Fibroblast of the conjunctiva (primary cell): ENCODE results near the gene KRTAP5-3.
"Not testable (repeated sequence)": the region's sequence is repeated elsewhere in the genome, so short reads cannot be mapped to it uniquely, and the experiment has no call there.

Experiments
- DNase-seq: peaks from one replicate; pipeline ENCODE4 v3.0.0-alpha.2; 2010; ENCODE audit warnings: low read depth

The KRTAP5-3 gene

DNA sequence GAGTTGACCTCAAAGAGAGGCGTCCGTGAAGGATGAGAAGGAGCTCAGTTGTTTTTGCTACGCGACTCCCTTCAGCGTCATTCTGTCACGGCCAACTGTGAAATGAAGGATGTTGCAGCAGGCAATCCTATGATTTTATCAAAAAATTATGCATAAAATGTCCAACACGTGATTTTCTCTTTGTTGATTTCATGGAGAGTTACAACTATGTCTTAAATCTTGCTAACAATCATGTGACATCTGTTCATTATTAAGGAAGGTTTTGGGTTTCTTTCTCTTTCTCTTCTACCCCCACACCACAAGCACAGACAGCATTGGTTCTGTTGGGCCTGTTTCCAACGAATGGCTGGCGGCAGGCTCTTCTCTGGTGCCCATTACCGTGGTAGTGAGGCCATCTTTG, 10.0 kb upstream of the KRTAP5-3 start:
- DNase-seq, result peak; percentile 5

DNA sequence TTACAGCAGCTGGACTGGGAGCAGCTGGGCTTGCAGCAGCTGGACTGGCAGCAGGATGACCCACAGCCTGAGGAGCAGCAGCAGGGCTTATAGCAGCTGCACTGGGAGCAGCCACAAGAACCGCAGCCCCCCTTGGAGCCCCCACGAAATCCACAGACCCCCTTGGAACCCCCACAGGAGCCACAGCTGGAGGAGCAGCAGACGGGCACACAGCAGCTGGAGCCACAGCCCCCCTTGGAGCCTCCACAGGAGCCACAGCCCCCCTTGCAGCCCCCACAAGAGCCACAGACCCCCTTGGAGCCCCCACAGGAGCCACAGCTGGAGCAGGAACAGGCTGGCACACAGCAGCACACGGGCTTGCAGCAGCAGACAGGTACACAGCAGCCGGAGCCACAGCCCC, 362 bp downstream of the KRTAP5-3 start:
- not testable (repeated sequence) for DNase-seq

DNA sequence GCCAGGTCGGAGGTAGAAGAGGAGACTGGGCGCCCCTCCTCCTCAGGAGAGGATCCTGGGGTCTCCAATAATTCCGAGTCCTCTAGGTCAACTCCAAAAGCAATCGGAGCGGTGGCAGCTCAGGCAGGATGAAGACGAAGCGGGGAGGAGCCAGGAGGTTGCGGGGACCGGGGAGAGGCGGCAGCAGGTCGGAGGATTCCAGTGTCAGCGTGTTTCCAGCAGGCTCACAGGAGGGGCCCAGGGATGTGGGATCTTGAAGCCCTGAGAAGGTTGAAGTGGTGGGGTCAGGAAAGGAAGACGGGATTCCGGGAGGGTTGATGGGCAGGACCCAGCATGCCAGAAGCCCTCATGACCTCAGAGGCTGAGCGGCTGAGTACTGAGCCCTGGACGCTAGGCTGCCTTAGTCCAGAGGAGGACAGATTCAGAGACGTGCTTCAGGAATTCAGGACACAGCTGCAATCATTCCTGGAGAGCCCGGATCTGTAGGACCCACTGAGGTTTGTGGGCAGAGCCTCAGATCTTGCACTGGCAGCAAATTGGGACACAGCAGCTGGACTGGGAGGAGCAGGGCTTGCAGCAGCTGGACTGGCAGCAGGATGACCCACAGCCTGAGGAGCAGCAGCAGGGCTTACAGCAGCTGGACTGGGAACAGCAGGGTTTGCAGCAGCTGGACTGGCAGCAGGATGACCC, 962 bp downstream of the KRTAP5-3 start:
- DNase-seq, result not testable (repeated sequence)

DNA sequence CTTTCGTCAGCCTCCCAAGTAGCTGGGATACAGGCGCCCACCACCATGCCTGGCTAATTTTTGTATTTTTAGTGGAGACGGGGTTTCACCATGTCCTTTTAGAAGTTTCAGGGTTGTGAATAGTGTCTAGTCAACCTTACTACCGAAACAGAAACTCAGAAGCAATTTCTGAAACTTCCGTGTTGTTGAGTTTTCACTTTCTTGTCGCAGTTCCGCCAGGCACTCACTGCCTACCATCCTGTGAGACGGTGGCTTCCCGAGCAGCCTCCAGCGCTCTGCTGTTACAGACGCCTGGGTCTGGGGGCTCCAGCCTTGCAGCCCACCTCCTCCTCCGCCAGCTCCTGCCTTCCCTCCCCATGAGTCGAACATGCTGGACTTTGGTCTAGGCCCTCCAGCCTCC, 2.3 kb downstream of the KRTAP5-3 start:
- not testable (repeated sequence) for DNase-seq

DNA sequence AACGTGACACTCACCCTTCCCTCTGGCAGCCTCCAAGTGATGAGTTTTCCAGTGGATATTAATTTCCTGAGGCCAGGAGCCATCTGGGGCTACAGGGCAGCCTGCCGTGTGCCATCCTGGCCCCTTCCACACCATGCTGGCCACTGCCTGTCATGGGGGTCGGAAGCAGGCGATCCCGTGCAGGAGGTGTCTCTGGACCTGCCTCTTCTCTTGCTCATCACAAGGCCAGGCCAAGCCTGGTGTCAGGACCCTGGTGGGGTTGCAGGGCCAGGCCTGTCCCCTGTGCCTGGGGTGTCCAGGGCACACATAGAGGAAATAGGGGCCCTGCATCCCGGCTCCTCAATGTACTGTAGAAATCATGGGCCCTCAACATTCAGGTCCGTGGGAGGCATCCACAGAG, 3.6 kb downstream of the KRTAP5-3 start:
- no peak for DNase-seq

DNA sequence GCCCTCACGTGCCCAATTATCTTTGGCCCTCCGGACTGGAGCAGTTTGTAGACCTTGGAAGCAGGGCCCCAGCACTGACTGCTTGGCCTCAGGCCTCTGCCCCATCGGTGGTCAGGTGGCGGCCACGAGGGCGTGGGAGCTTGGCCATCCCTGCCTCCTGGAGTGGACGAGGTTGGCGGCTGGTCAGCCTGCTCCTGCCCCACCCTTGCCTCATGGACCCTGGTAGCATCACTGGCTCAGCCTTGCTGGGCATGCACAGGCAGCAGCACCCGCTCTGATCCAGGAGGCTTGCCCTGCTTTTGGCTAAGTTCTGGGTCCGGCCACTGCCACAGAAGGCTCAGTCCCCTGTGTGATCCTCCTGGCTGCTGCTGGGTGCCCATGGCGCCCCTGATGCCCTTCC, 4.1 kb downstream of the KRTAP5-3 start:
- no peak for DNase-seq

DNA sequence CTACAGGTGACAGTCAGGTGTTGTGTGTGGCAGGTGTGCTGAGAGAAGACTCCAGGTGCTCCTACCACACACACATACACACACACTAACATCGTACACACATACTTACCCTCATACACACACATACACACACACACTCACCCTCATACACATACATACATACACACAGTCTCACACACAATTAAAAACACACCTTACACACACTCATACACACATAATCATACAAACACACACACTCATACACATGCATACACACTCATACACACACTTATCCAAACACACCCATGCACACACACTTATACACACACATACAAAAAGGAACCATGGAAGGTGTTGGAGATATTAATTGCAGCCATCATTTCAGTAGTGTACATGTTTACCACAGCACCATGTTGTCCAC, 4.6 kb downstream of the KRTAP5-3 start:
- no peak for DNase-seq

DNA sequence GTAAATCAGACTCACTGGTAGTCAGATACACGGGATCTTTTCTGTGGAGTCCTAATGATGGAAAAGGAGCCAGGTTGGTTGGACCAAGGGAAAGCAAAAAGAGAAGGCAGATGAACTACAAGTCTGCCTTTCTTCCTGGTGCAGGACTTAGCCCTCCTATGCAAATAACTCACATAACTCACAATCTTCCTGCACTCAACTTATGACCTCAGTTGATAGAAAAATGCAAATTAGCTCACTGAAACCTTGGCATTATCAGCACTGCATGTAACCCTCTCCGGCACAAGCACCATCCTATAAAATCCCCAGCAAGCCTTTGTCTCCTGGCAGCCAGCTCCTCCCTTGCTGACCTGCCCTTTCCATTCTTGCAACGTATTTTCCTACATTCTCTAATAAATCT, 6.6 kb downstream of the KRTAP5-3 start:
- not testable (repeated sequence) for DNase-seq

DNA sequence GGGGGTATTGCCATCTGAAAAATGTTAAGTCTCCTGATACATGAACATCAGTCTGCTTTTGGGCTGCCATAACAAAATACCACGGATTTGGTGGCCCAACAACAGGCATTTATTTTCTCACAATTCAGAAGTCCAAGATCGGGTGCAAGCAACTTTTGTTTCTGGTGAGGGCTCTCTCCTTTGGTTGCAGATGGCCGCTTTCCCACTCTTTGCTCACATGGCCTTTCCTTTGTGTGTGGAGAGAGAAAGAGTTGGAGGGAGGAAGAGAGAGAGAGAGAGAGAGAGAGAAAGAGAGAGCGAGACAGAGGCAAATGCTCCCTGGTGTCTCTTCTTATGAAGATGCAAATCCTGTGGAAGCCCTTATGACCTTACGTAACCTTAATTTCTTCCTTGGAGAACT, 7.6 kb downstream of the KRTAP5-3 start:
- no peak for DNase-seq

DNA sequence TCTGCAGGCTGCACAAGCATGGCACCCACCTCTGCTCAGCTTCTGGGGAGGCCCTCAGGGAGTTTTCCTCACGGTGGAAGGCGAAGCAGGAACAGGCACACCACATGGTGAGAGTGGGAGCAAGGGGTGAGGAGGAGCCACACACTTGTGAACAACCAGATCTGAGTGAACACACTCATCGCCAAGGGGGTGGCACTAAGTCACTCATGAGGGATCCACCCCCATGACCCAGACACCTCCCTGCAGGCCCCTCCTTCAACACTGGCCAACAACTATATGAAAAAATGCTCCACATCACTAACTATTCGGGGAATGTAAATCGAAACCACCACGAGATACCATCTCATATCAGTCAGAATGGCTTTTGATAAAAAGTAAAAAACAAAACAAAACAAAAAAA, 9.4 kb downstream of the KRTAP5-3 start:
- DNase-seq, result no peak

DNA sequence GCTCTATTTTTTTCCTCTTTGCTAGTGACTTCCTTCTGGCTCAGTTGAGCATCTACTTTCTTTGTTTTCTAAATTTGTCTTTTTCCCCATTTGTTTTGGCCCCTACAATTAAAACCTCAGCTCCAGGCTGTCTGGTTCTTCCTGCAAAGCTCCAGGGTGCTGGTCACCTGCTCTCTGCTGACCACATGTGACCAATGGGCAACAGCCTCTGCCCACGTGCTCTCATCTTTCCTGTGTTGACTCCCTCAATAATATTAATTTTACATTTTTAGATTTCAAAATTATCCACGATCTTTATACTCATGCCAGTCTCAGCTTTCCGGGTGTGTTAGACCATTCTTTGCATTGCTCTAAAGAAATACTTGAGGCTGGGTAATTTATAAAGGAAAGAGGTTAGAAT, 9.9 kb downstream of the KRTAP5-3 start:
- not testable (repeated sequence) for DNase-seq

DNA sequence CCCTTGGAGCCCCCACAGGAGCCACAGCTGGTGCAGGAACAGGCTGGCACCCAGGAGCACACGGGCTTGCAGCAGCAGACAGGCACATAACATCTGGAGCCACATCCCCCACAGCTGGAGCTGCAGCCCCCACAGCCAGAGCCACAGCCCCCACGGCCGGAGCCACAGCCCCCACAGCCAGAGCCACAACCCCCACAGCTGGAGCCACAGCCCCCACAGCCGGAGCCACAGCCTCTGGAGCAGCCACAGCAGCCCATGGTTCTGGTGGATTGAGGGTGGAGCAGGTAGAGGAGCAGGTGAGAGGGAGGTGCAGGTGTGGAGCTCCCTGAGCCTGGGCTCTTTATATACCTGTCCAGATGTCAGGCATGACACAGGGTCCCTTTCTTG, 10.3 kb downstream of the KRTAP5-3 start, which contains the start of gene KRTAP5-2:
Gene KRTAP5-2 (minus strand): TSS at position 301 of the 387 bp plus-strand sequence. CDS start 44 bp downstream, at position 257.
- DNase-seq, result no peak

DNA sequence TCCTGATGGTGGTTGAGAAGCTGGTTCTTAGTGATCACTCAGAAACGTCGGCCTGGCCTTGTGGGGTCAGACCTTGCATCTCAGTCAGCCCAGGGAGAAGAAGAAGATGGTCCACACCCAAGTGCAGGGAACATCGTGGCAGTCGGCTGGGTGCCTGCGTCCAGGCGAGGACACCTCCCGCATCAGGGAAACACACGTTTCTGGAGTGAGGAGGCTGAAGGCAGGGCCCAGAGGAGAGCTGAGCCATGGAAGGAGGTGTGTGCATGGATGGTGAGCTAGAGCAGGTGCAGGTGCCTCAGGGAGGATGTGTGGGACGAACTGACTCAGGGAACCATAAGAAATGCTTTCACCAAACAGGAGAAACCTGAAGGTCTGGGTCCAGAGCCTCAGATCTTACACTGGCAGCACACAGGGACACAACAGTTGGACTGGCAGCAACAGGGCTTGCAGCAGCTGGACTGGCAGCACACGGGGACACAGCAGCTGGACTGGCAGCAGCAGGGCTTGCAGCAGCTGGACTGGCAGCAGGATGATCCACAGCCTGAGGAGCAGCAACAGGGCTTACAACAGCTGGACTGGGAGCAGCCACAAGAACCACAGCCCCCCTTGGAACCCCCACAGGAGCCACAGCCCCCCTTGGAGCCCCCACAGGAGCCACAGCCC, 10.8 kb downstream of the KRTAP5-3 start:
- no peak for DNase-seq

DNA sequence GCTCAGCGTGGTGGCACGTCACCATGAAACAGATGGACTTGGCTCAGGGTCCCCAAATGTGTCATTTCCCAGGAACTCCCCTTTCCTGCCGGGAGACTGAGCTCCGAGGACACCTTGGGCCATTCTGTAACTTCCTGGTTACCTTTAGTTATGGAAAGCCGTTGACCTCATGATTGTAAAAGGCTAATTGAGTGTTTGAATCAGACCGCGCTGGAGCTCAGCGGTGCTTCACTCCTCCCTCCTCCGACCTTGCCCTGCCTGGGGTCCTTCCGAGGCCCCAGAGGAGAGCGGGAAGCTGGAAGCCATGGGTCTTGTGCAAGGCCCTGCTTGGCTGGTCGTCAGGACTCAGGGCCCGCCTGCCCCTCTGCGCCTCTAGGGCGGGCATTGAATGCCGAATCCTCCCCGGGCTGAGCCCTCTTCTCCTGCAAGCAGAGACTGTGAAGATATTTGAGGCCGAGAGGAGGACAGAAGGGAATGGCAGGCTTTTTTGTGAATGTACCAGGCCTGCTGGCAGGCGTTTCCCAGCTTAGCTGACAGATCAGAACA, 11.6 kb downstream of the KRTAP5-3 start:
- not testable (repeated sequence) for DNase-seq

DNA sequence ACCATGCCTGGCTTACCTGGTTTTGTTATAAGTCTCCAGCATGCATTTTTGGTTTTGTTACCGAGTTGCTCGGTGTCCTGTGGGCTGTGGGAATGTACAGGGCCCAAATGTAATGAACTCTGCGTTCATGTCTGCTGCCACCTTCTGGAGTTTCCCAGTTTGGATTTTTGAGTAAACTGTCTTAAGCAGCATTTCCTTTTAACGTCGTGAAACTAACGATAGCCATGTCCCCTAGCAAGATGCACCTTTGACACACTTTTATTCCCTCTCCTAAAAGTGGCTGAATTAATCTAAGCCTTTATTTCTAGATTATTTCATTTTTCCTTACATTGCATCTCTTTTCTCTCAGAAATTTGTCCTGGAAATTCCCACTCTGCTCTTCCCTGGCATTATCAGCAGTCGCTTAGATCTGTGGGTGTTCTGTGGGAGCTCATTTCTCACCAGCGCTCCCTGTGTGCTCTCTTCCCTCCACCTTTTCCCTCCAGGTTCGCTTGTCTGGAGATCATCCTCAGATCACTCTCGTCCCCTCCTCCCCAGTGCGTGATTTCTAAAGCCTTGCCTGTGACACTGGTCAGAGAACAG, 12.2 kb downstream of the KRTAP5-3 start:
- DNase-seq, result not testable (repeated sequence)

DNA sequence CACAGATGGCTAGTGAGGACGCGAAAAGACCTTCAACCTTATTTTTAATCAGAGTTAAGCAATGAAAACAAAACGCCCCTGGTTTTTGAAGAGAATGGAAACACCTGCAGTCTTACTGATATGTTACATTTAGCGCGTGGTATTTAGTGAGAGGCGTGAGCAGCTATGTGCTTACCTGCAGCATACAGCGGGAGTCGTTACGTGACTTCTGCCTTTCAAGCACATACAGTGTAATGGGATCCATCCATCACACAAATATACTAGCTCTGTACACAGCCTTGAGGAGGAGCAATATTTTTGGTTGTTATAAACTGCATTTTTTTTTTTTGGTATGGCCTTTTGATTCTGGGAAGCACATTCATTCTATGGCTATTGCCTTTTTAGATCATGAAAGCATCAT, 15.6 kb downstream of the KRTAP5-3 start:
- DNase-seq, result no peak

DNA sequence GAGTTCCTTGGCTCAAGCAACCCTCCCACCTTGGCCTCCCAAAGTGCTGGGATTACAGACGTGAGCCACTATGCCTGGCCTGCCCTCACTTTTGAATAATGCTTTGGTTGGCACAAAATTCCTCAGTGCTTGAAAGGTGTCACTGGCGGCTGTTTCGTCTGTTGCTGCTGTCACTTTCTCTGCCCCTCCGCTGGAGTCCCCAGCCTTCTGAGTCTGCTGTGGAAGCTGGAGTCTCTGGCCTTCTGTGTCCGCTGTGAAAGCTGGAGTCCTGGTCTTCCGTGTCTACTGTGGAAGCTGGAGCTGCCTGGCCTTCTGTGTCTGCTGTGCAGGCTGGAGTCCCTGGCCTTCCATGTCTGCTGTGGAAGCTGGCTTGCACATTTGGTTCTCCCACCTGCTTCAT, 18.3 kb downstream of the KRTAP5-3 start:
- DNase-seq, result no peak

DNA sequence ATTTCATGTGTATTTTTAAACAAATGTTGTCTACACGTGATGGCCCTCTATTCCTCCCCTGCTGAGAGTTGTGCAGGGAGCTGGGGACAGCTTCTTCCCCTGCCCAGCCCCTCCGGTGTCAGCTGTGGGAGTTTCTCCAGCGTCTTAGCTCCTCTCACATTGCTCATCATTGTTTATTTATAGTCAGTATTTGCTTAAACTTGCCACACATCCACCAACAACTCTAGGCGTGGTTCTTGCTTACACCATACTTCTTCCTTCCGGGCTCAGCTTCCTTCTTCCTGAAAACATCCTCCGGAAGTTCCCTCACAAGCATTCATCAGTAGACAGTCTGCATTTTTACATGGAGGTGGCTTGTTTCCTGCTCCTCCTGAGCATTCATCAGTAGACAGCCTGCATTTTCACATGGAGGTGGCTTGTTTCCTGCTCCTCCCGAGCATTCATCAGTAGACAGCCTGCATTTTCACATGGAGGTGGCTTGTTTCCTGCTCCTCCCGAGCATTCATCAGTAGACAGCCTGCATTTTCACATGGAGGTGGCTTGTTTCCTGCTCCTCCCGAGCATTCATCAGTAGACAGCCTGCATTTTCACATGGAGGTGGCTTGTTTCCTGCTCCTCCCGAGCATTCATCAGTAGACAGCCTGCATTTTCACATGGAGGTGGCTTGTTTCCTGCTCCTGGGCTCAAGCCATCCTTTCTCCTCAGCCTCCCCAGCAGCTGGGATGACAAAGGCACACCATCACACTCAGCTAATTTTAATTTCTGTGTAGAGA, 18.9 kb downstream of the KRTAP5-3 start:
- DNase-seq, result not testable (repeated sequence)

DNA sequence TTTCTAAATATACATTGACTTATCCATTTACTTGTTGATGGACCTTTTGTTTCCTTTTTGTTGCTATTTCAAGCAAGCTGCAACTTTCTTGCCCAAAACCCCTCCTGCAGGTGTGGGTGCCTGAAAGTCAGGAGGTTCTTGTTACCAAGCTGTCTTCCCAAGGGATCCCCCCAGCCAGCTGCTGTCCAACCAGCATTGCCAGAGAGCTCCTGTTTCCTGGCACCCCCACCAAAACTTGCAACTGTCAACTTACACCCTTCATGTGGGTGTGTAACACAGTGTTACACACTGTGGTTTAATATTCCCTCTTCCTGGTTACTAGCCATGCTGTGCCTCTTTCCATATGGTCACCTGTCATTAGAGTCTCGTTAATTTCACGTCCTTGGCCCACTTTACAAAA, 21.6 kb downstream of the KRTAP5-3 start:
- no peak for DNase-seq

DNA sequence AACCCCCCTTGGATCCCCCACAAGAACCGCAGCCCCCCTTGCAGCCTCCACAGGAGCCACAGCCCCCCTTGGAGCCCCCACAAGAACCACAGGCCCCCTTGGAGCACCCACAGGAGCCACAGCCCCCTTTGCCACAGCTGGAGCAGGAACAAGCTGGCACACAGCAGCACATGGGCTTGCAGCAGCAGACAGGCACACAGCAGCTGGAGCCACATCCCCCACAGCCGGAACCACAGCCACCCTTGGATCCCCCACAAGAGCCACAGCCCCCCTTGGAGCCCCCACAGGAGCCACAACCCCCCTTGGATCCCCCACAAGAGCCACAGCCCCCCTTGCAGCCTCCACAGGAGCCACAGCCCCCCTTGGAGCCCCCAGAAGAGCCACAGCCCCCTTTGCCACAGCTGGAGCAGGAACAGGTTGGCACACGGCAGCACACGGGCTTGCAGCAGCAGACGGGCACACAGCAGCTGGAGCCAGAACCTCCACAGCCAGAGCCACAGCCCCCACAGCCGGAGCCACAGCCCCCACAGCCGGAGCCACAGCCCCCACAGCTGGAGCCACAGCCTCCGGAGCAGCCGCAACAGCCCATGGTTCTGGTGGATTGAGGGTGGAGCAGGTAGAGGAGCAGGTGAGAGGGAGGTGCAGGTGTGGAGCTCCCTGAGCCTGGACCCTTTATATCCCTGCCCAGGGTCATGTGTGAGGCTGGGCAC, 23.4 kb downstream of the KRTAP5-3 start, which contains the start of gene KRTAP5-1:
Gene KRTAP5-1 (minus strand): TSS at position 623 of the 710 bp plus-strand sequence. CDS start 34 bp downstream, at position 589.
- not testable (repeated sequence) for DNase-seq

DNA sequence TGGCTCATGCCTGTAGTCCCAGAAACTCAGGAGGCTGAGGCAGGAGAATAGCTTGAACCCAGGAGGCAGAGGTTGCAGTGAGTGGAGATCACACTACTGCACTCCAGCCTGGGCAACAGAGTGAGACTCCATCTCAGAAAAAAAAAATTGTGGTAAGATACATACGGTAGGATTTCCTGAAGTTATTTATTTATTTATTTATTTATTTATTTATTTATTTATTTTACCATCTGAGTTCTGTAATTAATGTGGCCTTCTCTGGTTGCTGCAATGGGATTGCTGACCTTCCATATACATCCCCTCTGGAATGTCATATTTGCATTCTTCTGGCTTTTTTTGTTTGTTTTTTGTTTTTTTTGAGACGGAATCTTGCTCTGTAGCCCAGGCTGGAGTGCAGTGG, 25.4 kb downstream of the KRTAP5-3 start:
- not testable (repeated sequence) for DNase-seq
